Smooth muscle cell (in vitro differentiated cells): Measurements from ENCODE around the gene WRAP73. TPM values are rescaled to one million over a fixed set of nuclear protein-coding genes. Genes with fewer than 3 reads are reported as not detected.

ENCODE experiments used
- DNase-seq: peaks from one replicate; lab custom pipeline; 2025; ENCODE audit not compliant: unreplicated experiment; lab: John Stamatoyannopoulos, UW
- H2AFZ ChIP-seq: fragments of 200-600 bp; sonication (generic); 2 replicates; pipeline ENCODE4 v1.6.0; 2016; ENCODE audit warnings: antibody characterized with exemption, low read depth, mild to moderate bottlenecking
- H3F3A ChIP-seq: fragments of 200-600 bp; sonication (generic); 2 replicates; pipeline ENCODE4 v1.6.0; 2017; ENCODE audit warnings: antibody characterized with exemption, low read depth
- H3K27ac ChIP-seq: fragments of 200-600 bp; sonication (generic); 2 replicates; pipeline ENCODE4 v1.5.1; 2016; ENCODE audit warnings: low read depth, mild to moderate bottlenecking
- H3K27me3 ChIP-seq: fragments of 200-600 bp; sonication (generic); 2 replicates; pipeline ENCODE4 v1.6.1; 2016; ENCODE audit warnings: low read depth, mild to moderate bottlenecking
- H3K36me3 ChIP-seq: fragments of 200-600 bp; sonication (generic); 2 replicates; pipeline ENCODE4 v1.5.1; 2016; ENCODE audit warnings: low read depth
- H3K4me1 ChIP-seq: fragments of 200-600 bp; sonication (generic); 2 replicates; pipeline ENCODE4 v1.5.1; 2016; ENCODE audit warnings: low read depth
- H3K4me2 ChIP-seq: fragments of 200-600 bp; sonication (generic); 2 replicates; pipeline ENCODE4 v1.6.0; 2016; ENCODE audit warnings: mild to moderate bottlenecking
- H3K4me3 ChIP-seq: fragments of 200-600 bp; sonication (generic); 2 replicates; pipeline ENCODE4 v1.5.1; 2016; ENCODE audit warnings: mild to moderate bottlenecking
- H3K79me2 ChIP-seq: fragments of 200-600 bp; sonication (generic); 2 replicates; pipeline ENCODE4 v1.6.0; 2016; ENCODE audit warnings: low read depth, mild to moderate bottlenecking
- H3K9ac ChIP-seq: fragments of 200-600 bp; sonication (generic); 2 replicates; pipeline ENCODE4 v1.6.0; 2016; ENCODE audit warnings: low read depth
- H3K9me3 ChIP-seq: fragments of 200-600 bp; sonication (generic); replicated peaks from 2 replicates; pipeline ENCODE4 v1.5.1; 2016; ENCODE audit warnings: low read depth
- H4K20me1 ChIP-seq: fragments of 200-600 bp; sonication (generic); 2 replicates; pipeline ENCODE4 v1.6.0; 2016; ENCODE audit warnings: low read depth
- WGBS: methylation state at CpG from one replicate; pipeline ENCODE4 v1.1.7; 2016; ENCODE audit warnings: low lambda C conversion rate; 5-methylcytosine and 5-hydroxymethylcytosine counted together
- polyA plus RNA-seq: library from polyadenylated mRNA; unstranded; fragments of >200 nt; fragmentation: Nextera tagmentation; extraction: Ambion mirVana; gene quantifications from 2 replicates; pipeline ENCODE4 v1.2.1, GENCODE V29; 2016
- total RNA-seq: library from RNA; depleted of rRNA; stranded (reverse); fragments of >200 nt; gene quantifications from 2 replicates; pipeline ENCODE4 v1.2.3, GENCODE V29; 2014
- TF ChIP-seq, protein P1 (sequence below): fragments of 200-600 bp; sonication (generic); IDR thresholded peaks from 2 replicates; pipeline ENCODE4 v1.5.1; 2017; ENCODE audit warnings: borderline replicate concordance, mild to moderate bottlenecking, antibody characterized with exemption; ENCODE audit not compliant: insufficient read depth, poor library complexity, severe bottlenecking

Gene WRAP73
- total and polyA plus RNA-seq, 2 experiments from 2014 or later = 17.2 to 20.8 TPM

DNA sequence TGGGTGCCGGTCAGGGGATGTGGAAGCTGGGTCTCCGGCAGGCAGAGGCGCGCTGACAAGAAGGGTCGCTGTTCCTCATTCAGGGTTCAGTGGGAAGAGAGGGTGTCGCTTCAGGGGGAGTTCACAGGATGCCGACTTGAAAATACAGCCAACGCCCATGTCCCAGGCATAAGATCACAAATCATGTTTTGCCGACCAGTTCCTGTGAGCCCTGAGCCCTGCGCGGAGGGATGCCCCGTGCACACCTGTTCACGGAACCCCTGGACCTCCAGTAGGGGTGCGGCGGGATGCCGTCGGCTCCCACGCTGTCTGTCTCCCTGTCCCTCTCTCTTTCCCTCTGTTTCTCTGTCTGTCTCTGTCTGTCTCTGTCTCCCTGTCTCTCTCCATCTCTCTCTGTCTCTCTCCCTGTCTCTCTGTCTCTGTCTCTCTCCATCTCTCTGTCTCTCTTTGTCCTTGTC, 29.2 kb upstream of the WRAP73 start:
- H4K20me1 ChIP-seq = no peaks in the 10 kb centered on the region

DNA sequence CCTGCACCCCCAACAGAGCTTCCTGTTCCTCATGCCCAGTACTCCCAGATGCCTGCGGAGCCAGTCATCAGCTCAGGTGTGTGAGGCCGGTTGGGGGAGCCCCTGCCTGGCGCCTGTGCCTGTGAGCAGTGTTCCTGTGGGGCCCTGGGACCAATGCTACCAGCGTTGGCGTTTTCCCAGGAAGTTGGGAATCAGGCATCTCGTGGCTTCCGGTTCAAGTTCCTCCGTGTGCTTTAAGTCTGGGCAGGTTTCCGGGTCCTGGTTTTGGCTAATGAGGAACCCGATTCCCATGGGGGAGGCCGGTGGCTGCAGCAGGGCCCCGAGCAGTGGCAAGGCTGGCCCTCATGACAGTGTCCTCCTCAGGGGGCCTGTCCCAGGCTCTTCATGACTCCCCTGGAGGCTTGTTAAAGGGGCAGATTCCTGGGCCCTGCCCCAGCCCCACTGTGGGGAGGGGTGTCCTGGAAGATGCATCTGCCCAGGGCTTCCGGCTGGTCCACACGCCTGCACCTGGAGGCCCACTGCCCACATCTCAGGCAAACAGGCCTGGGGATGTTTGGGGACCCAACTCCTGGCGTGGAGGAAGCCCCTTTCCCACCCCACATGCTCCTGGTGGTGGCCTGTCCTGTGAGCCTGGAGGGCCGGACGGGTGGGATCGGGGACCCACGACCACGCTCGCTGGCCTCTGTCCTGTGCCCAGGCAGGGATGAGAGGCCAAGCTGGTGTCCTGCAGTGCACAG, 28.6 kb upstream of the WRAP73 start:
- TF ChIP-seq, protein P1, sequence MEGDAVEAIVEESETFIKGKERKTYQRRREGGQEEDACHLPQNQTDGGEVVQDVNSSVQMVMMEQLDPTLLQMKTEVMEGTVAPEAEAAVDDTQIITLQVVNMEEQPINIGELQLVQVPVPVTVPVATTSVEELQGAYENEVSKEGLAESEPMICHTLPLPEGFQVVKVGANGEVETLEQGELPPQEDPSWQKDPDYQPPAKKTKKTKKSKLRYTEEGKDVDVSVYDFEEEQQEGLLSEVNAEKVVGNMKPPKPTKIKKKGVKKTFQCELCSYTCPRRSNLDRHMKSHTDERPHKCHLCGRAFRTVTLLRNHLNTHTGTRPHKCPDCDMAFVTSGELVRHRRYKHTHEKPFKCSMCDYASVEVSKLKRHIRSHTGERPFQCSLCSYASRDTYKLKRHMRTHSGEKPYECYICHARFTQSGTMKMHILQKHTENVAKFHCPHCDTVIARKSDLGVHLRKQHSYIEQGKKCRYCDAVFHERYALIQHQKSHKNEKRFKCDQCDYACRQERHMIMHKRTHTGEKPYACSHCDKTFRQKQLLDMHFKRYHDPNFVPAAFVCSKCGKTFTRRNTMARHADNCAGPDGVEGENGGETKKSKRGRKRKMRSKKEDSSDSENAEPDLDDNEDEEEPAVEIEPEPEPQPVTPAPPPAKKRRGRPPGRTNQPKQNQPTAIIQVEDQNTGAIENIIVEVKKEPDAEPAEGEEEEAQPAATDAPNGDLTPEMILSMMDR = no peak
- no peak overlapping the region for H2AFZ ChIP-seq
- H3K79me2 ChIP-seq = no peaks in the 10 kb centered on the region
- H3K27me3 ChIP-seq = no peaks in the 10 kb centered on the region
- no peaks in the 10 kb centered on the region for H3K4me1 ChIP-seq
- H3K9me3 ChIP-seq = no peaks in the 10 kb centered on the region
- no peak overlapping the region for H3K9ac ChIP-seq
- WGBS = 78% methylated on average over 21 of the region's 21 CpGs
- H3K4me2 ChIP-seq = no peak overlapping the region
- no peaks in the 10 kb centered on the region for H3F3A ChIP-seq
- H3K27ac ChIP-seq = no peak overlapping the region
- H3K36me3 ChIP-seq = no peaks in the 10 kb centered on the region
- H4K20me1 ChIP-seq = no peaks in the 10 kb centered on the region
- DNase-seq = no peak
- no peak overlapping the region for H3K4me3 ChIP-seq

More for the DNA sequence above, 29.2 kb upstream of the WRAP73 start:
- Histone ChIP-seq H3K9ac (no peak overlapping the region), H3K4me1 (peaks cover 3% of the 10 kb centered on the region), H3K9me3 (no peaks in the 10 kb centered on the region), H3F3A (no peaks in the 10 kb centered on the region), H3K27me3 (no peaks in the 10 kb centered on the region), H3K27ac (no peak overlapping the region), H3K4me3 (no peak overlapping the region), H3K79me2 (no peaks in the 10 kb centered on the region), H2AFZ (no peak overlapping the region), H3K4me2 (no peak overlapping the region), H3K36me3 (no peaks in the 10 kb centered on the region)
- TF ChIP-seq, protein P1 = no peak
- no peak for DNase-seq
- 98% methylated on average over 18 of the region's 18 CpGs for WGBS

DNA sequence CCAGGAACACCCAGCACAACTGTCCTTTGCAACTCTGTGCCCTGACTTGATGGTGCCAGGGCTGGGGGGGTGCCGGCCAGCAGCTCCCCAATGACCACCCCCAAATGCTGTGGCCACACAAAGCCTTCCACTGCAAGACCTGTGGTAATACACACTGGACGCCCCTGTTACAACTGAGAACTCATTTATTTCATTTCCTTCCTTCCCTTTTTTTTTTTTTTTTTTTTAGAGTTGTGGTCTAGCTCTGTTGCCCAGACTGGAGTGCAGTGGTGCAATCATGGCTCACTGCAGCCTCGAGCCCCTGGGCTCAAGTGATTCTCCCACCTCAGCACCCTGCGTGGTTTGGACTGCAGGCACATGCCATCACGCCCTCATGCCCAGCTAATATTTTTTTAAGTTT, 27.6 kb upstream of the WRAP73 start:
- Histone ChIP-seq H3F3A (no peaks in the 10 kb centered on the region), H3K4me1 (no peaks in the 10 kb centered on the region), H3K79me2 (no peaks in the 10 kb centered on the region), H3K4me2 (no peak overlapping the region), H3K36me3 (no peaks in the 10 kb centered on the region), H3K27me3 (no peaks in the 10 kb centered on the region), H3K4me3 (no peak overlapping the region), H3K27ac (no peak overlapping the region), H3K9ac (no peak overlapping the region), H2AFZ (no peak overlapping the region), H4K20me1 (no peaks in the 10 kb centered on the region), H3K9me3 (no peaks in the 10 kb centered on the region)
- TF ChIP-seq, protein P1 = no peak
- 86% methylated on average over 5 of the region's 5 CpGs for WGBS
- no peak for DNase-seq
